HepG2 (cell line): ENCODE results near the gene SGSM1. TPM values are rescaled to one million over a fixed set of nuclear protein-coding genes. Genes with fewer than 3 reads are reported as not detected.
A peak's percentile ranks its signal among the peaks of the same experiment; 100 is the strongest.

ENCODE experiments used
- HNRNPL ChIP-seq: fragments of 200-400 bp; formaldehyde crosslinking; IDR thresholded peaks from 2 replicates; pipeline ENCODE4 v1.6.1; 2017; ENCODE audit warnings: mild to moderate bottlenecking, low read depth, low read length
- MIER3 ChIP-seq: IDR thresholded peaks from 2 replicates; pipeline ENCODE4 v1.6.1; 2016; ENCODE audit warnings: missing compliant biosample characterization, borderline replicate concordance
- ZNF605 ChIP-seq: sonication (generic); formaldehyde crosslinking; IDR thresholded peaks from 2 replicates; pipeline ENCODE4 v1.8.0; 2022; ENCODE audit warnings: mild to moderate bottlenecking, missing genetic modification reagents
- polyA plus RNA-seq, 8 experiments: library from polyadenylated mRNA; depleted of rRNA in 3 of 8; stranded (reverse) in 7 of 8; unstranded in 1 of 8; fragments of >200 nt; fragmentation: Illumina TruSeq in 4 of 8; extraction: Trizol in 4 of 8; gene quantifications; 2 replicates each; pipeline versions ENCODE4 v1.2.1 to v1.2.3, GENCODE V29; 2011 to 2016; ENCODE audit warnings: low read depth in 4 of 8, missing spikeins in 1 of 8, mixed read lengths in 1 of 8; ENCODE audit not compliant: insufficient read depth in 1 of 8
- total RNA-seq, 5 experiments: library from RNA; depleted of rRNA; stranded (reverse); fragments of >200 nt; fragmentation: Illumina TruSeq; extraction: Trizol; gene quantifications; 2 replicates each; pipeline ENCODE4 v1.2.3, GENCODE V29; 2016; ENCODE audit warnings: low read depth in 1 of 5
- TF ChIP-seq, protein P1 (sequence below): sonication (generic); formaldehyde crosslinking; IDR thresholded peaks from 2 replicates; pipeline ENCODE4 v1.4.0; 2020; ENCODE audit warnings: mild to moderate bottlenecking, missing genetic modification reagents
- TF ChIP-seq, protein P2 (sequence below): IDR thresholded peaks from 2 replicates; pipeline ENCODE4 v1.6.1; 2016; ENCODE audit warnings: low read depth, missing genetic modification reagents, missing compliant biosample characterization
- TF ChIP-seq, protein P3 (sequence below): sonication (generic); formaldehyde crosslinking; IDR thresholded peaks from 2 replicates; pipeline ENCODE4 v1.4.0; 2020; ENCODE audit warnings: missing genetic modification reagents, low read depth, mild to moderate bottlenecking, borderline replicate concordance
- TF ChIP-seq, protein P4 (sequence below): sonication (generic); formaldehyde crosslinking; IDR thresholded peaks from 2 replicates; pipeline ENCODE4 v1.5.0; 2020; ENCODE audit warnings: mild to moderate bottlenecking, missing genetic modification reagents, borderline replicate concordance
- TF ChIP-seq, protein P5 (sequence below): sonication (generic); formaldehyde crosslinking; IDR thresholded peaks from 2 replicates; pipeline ENCODE4 v1.8.0; 2022; ENCODE audit warnings: missing genetic modification reagents, mild to moderate bottlenecking, borderline replicate concordance

SGSM1 gene
- total and polyA plus RNA-seq, 2 of the 13 experiments (the other 11 are each of a cell fraction or from before 2014, with no cell fraction given) = 0.07 TPM; not detected in 1

DNA sequence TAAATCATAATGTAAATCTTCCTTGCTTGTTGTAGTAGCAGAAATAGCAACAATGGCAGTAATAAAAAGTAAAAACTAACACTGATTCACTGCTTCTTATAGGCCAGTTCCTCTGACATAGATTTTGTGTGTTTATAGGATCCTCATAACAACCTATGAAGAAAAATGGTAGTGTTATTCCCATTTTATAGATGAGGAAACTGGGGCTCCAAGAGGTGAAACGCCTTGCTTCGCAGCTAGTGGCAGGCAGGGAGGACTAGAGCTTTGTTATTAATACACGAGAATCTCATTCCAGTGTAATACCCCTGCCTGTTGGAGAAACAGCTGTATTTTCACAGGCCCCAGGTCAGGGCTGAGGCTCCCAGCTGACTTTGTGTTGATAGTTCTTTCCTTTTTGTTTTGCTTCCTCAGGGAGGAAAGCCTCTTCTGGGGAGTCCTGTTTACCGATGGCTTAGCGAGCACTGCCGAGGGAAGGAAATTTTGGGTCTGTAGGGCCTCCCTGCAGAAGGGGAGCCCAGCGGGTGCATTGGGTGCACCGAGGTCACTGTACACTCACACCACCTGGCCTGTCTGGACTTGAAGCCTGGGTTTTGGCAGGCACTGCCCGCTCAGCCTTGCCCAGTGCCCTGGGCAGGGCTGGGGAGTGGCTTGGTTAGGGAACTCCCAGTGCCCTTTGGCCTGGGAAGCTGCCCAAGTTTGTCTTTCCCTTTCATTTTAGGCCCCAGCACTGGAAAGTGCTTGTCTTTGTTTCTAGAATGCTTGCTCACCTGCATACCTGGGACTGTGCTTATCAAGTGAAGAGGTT, 160.0 kb downstream of the SGSM1 start (continued):
- TF ChIP-seq, protein P1, sequence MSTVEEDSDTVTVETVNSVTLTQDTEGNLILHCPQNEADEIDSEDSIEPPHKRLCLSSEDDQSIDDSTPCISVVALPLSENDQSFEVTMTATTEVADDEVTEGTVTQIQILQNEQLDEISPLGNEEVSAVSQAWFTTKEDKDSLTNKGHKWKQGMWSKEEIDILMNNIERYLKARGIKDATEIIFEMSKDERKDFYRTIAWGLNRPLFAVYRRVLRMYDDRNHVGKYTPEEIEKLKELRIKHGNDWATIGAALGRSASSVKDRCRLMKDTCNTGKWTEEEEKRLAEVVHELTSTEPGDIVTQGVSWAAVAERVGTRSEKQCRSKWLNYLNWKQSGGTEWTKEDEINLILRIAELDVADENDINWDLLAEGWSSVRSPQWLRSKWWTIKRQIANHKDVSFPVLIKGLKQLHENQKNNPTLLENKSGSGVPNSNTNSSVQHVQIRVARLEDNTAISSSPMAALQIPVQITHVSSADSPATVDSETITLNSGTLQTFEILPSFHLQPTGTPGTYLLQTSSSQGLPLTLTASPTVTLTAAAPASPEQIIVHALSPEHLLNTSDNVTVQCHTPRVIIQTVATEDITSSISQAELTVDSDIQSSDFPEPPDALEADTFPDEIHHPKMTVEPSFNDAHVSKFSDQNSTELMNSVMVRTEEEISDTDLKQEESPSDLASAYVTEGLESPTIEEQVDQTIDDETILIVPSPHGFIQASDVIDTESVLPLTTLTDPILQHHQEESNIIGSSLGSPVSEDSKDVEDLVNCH = no peak
- TF ChIP-seq HNRNPL (peak; percentile 99), ZNF605 (no peak), MIER3 (CRISPR knock-in tag) (no peak)
- TF ChIP-seq, protein P2, sequence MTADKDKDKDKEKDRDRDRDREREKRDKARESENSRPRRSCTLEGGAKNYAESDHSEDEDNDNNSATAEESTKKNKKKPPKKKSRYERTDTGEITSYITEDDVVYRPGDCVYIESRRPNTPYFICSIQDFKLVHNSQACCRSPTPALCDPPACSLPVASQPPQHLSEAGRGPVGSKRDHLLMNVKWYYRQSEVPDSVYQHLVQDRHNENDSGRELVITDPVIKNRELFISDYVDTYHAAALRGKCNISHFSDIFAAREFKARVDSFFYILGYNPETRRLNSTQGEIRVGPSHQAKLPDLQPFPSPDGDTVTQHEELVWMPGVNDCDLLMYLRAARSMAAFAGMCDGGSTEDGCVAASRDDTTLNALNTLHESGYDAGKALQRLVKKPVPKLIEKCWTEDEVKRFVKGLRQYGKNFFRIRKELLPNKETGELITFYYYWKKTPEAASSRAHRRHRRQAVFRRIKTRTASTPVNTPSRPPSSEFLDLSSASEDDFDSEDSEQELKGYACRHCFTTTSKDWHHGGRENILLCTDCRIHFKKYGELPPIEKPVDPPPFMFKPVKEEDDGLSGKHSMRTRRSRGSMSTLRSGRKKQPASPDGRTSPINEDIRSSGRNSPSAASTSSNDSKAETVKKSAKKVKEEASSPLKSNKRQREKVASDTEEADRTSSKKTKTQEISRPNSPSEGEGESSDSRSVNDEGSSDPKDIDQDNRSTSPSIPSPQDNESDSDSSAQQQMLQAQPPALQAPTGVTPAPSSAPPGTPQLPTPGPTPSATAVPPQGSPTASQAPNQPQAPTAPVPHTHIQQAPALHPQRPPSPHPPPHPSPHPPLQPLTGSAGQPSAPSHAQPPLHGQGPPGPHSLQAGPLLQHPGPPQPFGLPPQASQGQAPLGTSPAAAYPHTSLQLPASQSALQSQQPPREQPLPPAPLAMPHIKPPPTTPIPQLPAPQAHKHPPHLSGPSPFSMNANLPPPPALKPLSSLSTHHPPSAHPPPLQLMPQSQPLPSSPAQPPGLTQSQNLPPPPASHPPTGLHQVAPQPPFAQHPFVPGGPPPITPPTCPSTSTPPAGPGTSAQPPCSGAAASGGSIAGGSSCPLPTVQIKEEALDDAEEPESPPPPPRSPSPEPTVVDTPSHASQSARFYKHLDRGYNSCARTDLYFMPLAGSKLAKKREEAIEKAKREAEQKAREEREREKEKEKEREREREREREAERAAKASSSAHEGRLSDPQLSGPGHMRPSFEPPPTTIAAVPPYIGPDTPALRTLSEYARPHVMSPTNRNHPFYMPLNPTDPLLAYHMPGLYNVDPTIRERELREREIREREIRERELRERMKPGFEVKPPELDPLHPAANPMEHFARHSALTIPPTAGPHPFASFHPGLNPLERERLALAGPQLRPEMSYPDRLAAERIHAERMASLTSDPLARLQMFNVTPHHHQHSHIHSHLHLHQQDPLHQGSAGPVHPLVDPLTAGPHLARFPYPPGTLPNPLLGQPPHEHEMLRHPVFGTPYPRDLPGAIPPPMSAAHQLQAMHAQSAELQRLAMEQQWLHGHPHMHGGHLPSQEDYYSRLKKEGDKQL (CRISPR knock-in tag) = no peak
- TF ChIP-seq, protein P3, sequence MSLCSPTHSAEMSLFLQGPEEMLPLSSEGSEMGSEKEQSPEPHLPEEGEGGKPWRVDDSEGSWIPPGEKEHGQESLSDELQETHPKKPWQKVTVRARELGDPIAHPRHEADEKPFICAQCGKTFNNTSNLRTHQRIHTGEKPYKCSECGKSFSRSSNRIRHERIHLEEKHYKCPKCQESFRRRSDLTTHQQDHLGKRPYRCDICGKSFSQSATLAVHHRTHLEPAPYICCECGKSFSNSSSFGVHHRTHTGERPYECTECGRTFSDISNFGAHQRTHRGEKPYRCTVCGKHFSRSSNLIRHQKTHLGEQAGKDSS (CRISPR knock-in tag) = no peak; the same call in 1 of the 2 replicates
- TF ChIP-seq, protein P4, sequence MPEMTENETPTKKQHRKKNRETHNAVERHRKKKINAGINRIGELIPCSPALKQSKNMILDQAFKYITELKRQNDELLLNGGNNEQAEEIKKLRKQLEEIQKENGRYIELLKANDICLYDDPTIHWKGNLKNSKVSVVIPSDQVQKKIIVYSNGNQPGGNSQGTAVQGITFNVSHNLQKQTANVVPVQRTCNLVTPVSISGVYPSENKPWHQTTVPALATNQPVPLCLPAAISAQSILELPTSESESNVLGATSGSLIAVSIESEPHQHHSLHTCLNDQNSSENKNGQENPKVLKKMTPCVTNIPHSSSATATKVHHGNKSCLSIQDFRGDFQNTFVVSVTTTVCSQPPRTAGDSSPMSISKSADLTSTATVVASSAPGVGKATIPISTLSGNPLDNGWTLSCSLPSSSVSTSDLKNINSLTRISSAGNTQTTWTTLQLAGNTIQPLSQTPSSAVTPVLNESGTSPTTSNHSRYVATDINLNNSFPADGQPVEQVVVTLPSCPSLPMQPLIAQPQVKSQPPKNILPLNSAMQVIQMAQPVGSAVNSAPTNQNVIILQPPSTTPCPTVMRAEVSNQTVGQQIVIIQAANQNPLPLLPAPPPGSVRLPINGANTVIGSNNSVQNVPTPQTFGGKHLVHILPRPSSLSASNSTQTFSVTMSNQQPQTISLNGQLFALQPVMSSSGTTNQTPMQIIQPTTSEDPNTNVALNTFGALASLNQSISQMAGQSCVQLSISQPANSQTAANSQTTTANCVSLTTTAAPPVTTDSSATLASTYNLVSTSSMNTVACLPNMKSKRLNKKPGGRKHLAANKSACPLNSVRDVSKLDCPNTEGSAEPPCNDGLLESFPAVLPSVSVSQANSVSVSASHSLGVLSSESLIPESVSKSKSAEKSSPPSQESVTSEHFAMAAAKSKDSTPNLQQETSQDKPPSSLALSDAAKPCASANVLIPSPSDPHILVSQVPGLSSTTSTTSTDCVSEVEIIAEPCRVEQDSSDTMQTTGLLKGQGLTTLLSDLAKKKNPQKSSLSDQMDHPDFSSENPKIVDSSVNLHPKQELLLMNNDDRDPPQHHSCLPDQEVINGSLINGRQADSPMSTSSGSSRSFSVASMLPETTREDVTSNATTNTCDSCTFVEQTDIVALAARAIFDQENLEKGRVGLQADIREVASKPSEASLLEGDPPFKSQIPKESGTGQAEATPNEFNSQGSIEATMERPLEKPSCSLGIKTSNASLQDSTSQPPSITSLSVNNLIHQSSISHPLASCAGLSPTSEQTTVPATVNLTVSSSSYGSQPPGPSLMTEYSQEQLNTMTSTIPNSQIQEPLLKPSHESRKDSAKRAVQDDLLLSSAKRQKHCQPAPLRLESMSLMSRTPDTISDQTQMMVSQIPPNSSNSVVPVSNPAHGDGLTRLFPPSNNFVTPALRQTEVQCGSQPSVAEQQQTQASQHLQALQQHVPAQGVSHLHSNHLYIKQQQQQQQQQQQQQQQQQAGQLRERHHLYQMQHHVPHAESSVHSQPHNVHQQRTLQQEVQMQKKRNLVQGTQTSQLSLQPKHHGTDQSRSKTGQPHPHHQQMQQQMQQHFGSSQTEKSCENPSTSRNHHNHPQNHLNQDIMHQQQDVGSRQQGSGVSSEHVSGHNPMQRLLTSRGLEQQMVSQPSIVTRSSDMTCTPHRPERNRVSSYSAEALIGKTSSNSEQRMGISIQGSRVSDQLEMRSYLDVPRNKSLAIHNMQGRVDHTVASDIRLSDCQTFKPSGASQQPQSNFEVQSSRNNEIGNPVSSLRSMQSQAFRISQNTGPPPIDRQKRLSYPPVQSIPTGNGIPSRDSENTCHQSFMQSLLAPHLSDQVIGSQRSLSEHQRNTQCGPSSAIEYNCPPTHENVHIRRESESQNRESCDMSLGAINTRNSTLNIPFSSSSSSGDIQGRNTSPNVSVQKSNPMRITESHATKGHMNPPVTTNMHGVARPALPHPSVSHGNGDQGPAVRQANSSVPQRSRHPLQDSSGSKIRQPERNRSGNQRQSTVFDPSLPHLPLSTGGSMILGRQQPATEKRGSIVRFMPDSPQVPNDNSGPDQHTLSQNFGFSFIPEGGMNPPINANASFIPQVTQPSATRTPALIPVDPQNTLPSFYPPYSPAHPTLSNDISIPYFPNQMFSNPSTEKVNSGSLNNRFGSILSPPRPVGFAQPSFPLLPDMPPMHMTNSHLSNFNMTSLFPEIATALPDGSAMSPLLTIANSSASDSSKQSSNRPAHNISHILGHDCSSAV = no peak
- TF ChIP-seq, protein P5, sequence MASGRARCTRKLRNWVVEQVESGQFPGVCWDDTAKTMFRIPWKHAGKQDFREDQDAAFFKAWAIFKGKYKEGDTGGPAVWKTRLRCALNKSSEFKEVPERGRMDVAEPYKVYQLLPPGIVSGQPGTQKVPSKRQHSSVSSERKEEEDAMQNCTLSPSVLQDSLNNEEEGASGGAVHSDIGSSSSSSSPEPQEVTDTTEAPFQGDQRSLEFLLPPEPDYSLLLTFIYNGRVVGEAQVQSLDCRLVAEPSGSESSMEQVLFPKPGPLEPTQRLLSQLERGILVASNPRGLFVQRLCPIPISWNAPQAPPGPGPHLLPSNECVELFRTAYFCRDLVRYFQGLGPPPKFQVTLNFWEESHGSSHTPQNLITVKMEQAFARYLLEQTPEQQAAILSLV = no peak
